HG03354 (cell line): Measurements from ENCODE around the gene SEPSECS.

Experiments
- ATAC-seq: cut with Tn5 transposase; IDR thresholded peaks from one replicate; pipeline ENCODE4 v1.9.1; 2021; ENCODE audit warnings: mild to moderate bottlenecking; ENCODE audit not compliant: unreplicated experiment, poor library complexity, severe bottlenecking

SEPSECS gene

GRCh38 chr4:25112366-25112994, 47.8 kb downstream of the SEPSECS start:
- no peak for ATAC-seq

GRCh38 chr4:25111648-25112196, 48.5 kb downstream of the SEPSECS start:
- no peak for ATAC-seq

DNA sequence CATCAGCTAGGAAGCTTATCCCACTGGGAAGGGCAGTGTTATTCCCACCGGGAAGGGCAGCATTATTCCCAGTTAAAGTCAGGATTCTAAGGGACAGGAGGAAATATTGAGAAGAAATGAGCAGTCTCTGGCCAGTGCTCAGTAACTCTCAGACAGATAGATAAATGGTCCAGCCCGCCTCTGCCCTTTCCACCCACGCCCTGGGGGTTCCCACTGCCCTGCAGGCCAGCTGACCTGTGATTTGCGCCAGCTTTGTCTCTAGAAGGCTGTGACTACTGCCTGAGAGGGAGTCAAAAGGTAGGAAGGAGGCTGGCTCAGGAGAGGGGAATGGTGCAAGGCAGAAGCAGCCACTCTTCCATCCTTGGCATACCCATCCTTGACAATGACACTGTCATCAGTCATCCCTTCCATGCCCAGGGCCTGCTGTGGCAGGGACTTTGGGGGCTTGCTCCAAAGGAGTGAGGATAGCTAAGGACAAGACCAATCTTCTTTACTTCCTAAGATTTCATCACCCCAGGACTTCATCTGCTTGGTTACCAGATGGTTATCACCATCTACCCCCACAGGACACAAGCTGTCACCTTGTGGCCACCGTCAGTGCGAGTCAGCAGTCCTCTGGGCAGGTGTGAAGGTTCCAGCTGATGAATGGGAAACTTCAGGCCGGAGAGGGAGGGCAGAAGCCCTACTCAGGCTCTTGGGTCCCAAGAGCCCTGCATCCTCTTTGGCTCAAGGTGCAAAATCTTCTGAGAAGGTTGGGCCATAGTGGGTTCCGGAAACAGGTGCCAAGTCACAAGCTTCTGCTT, 49.5 kb downstream of the SEPSECS start:
- ATAC-seq: no peak

- ATAC-seq: no peak
Observed at GRCh38 chr4:25109511-25109910, 50.7 kb downstream of the SEPSECS start.

DNA sequence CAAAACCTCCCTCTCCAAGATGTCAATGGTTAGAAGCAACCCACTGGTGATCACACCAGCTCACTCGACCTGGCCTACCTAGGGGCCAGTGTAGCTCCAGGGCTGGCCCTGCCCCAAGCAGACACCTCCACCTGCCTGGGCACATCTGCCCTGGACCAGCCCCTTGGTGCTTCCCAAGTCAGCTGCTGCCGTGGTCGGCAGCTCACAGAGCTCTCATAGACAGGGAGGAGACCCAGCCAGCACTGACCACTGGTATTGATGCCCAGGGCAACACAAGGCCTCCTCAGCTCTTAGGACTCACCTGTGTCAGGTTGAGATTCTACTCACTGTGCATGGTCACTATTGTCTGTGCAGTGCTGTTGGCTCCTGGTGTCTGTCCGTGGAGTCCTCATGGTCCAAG, 51.7 kb downstream of the SEPSECS start:
- no peak for ATAC-seq

DNA sequence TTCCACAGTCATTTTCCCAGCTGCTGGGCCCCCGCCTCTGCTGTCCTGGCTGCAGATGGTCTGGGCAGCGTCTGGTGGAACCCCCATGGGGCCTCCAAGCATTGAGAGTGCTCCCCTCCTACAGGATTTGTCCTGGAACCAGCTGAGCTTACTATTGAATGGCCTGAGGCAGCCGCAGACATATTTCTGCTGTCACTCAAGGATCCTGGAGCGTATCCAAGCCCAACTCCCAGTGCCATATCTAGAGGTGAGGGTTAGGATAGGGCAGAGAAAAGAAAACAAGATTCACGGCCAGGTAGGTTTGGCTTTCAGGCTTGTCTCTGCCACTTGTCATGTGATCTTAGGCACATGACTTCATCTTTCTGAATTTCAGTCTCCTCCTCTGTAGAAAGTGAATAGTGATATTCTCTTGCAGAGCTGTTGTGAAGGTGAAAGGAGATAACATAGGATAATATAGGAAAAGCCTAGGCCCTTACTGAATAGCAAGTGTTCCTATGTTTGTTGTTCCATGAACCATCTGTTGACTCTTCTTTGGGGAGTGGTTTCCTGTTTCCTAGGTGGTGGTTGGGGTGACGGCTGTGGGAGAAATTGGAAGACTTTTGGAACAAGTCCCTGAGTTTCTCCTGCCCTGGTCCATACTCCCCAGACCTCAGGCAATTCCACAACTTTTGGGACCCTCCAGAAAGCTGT, 52.3 kb downstream of the SEPSECS start:
- no peak for ATAC-seq

- no peak for ATAC-seq
Observed at GRCh38 chr4:25106363-25107151, 53.7 kb downstream of the SEPSECS start.

DNA sequence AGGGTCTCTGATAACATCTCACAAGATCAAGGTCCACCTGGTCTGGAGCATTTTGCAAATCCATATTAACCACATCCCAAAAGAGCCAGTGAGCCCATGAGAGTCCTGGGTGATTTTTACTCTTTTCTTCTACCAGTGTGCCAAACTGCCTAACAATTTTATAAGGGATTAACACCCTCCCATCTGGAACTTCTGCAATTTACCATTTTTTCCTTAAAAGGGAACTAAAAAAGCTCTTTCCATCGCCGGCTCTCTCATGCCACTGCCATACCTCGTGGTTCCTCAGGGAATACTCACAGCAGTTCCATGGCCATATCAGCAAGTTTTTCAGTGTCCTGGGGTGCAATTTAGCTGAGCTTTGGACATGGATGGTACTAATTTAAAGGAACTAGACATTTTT, 55.7 kb downstream of the SEPSECS start:
- no peak for ATAC-seq

DNA sequence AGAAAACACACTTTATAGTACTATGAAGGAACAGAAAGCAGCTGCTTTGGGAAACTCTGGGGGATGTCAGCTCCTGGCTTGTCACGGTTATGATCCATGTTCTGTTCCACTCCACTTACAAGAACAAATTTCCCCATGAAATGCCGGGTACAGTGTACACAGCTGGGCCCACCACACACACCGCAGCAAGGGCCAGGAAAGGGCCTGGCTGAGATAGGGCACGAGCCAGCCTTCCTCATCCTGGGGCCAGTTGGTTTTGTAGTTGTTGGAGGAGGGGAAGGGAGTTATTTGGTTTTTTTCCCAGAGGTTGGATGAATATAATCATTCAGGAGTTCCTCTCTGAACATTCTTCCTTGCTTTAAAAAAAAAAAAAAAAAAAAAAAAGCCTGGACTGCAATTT, 56.8 kb downstream of the SEPSECS start:
- ATAC-seq: no peak

DNA sequence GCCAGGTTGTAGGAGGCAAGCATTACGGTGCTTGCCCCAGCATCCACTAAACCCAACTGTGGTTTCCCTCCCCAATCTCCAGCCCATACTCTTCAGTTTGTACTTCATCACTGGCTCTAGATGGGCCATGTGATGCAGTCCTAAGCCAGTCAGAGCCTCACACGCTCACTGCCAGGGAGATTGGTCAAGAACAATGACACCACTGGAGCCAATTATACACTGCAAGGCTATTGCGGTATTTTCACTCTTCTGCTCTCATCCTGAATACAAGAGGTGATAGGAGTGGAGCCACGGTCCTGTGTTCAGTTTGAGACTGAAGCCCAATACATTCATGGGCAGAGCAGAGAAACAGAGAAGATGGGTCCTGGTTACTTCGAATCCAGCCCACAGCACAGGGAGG, 58.4 kb downstream of the SEPSECS start:
- ATAC-seq: no peak

- ATAC-seq: no peak
Observed at GRCh38 chr4:25100710-25101109, 59.5 kb downstream of the SEPSECS start.

DNA sequence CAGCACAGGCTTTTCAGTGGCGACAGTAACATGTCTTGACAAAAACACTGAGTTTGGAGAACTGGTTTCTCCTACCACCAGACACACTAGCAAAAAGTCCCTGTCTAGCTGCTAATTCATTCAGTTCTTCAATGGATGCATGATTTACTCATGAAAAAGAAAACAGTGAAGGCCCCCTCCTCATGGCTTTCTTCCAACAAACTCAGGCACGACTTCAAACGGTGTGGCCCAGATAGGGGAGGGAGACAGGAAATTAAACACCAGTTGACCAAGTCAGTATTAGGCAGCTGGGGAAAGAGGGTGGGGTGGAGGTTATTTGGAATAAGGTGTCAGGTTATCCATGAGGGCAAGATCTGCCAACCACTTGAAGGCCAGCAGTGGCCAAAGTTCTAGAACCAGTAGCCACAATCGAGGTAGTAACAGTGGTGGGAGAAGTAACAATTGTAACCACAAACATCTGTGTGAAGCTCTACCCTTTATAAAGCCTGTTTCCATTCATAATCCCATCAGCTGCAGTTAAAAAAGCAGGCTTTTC, 60.2 kb downstream of the SEPSECS start:
- ATAC-seq: no peak

DNA sequence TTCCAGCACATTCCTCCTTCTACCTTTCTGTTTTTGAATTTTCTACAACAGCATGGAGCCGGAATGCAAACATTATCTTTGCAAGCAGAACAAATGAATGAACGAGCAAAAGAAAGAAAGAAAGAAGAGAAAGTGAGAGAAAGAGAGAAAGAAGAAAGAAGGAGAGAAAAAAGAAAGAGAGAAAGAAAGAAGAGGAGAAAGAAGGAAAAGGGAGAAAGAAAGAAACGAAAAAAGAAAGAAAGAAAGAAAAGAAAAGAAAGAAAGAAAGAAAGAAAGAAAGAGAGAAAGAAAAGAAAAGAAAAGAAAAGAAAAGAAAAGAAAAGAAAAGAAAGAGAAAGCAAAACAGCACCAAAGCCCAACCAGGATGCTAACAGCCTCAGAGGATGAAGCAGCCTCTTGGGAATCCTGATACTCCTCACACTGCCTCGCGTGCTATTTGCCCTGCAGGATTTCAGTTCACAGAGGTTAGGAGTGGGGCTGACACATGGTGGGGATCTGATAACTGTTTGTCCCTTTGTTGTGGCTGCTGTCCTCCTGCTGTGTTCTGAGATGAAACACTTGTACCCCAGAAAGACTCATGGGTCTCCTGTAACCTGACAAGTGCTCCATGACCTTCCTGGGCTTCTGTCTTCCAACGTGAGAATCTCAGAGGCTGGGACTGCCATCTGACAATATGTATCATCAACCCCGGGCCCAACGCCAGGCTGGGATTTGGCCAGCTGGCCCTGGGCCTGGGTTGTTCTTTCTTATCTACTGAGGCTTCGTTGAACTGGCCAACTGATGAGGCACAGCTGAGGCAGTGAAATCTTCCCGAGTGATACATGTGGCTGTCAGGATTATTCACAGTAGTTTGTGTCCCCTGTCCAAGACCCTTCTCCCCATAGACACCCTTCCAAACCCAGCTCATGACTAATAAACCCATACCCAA, 61.0 kb downstream of the SEPSECS start:
- no peak for ATAC-seq

GRCh38 chr4:25096981-25097443, 63.2 kb downstream of the SEPSECS start:
- no peak for ATAC-seq

DNA sequence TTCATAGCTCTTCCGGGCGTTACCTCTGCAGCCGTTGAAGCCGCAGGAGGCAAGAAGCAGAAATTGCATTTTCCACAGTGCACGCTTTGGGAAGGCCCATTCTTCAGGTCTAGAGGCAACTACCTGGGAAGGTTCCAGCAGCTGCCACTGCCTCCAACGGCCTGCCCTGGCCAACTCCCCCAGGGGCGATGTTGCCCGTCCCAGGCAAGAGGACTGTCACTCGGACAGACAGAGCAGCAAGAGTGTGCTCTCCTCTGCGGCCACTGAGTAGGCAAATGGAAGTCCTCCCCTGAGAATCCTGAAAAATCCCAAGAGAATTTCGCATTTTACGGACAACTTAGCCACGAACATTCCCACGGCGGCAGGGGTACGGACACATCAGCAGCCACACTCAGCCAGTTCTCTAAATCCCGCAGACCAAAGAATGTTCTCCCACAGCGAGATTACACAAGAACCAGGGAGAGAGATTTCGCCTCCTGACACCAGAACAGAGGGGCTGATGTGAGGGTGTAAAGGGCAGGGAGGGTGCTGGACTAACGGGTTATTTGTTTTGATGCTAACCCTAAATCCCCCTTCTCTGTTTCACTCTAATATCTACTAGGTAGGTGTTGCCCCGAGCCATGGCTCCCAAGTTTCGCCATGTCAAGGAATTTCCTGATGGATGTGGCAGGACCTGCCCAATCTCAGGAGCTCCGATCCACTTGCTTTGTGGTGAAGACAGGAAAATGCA, 63.8 kb downstream of the SEPSECS start:
- ATAC-seq: no peak

DNA sequence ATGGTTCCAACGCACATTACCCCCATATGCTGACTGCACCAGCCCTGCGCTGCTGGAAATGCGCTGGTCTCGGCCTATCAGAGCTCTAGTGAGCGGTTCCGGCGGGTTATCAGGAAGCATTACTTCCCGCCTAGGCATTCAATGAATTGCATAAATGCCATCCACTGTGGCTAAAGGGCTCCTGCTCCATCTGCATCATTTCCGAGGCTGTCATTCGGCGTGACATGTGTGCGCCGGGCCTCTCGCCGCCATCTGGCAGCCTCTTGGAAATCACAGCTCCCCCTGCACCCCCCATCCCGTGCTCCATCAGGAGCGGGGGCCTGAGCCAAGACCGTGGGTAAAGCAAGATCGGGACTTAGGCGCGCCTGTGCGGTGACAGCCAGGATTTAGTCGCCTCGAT, 64.4 kb downstream of the SEPSECS start:
- ATAC-seq: no peak

GRCh38 chr4:25092139-25092538, 68.1 kb downstream of the SEPSECS start:
- no peak for ATAC-seq

- no peak for ATAC-seq
Observed at GRCh38 chr4:25090516-25090915, 69.7 kb downstream of the SEPSECS start.
